ENCODE results near the gene NAA15. TPM values are rescaled to one million over a fixed set of nuclear protein-coding genes. Genes with fewer than 3 reads are reported as not detected.
A peak's percentile ranks its signal among the peaks of the same experiment; 100 is the strongest.
"Not testable (repeated sequence)": the region's sequence is repeated elsewhere in the genome, so short reads cannot be mapped to it uniquely, and the experiment has no call there.

NAA15 gene
- total RNA-seq, 1 donor from 2014 or later, result 86.7 TPM

DNA sequence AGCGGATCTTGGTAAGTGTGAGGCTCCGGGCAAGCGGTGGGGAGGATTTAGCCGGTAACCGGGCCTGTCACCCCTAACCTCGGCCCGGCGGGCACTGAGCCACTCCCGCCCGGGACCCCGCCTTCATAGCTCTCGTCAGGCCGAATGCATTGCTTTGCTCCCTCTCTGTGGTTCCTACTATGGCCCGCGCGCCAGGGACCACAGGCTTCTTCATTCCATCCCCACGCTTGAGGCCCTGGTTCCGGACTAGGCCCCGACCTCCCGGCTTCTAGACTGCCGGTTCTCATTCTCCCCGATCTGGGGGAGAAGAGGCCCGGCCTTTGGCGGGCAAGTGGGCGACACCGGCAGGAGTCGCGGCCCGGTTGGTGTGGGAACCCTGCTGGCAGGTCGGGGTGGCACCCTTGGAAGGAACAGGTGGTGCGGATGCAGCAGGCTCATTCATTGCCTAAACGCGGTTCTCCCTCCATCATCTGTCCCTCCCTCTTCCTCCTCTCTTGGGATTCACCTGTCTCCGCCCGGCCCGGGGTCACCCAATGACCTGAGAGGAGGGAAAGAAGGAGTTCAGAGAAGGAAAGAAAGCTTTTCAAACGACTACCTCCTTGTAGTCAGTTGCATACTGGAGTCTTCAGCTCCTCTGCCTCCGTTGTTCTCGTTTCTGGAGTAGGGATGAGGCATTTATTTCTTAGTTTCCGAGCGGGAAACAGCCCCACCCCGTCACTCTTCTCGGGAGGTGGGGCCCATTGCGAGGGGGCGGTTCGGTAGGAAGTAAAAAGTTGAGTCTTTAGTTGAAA lies 711 bp downstream of the NAA15 start, which contains the start of gene NDUFC1:
Gene NDUFC1, minus strand, starts transcription at position 657 of the 791 bp plus-strand sequence. CDS start 6,679 bp downstream, outside the sequence.
- H3K4me3 Mint-ChIP-seq (ENCODE audit: low read depth), result peak within 1 kb of the TSS; percentile 98
- no peaks in the 10 kb centered on the region for H3K27me3 Mint-ChIP-seq (ENCODE audit: low read depth)
- intact Hi-C loops (cut with micrococcal nuclease), result loop anchor here (1.0 to 10.0 kb wide), 8 partner anchors 36 to 1223 kb away; partner anchors contain the start of genes ELMOD2, MAML3 and NOCT
- no peaks in the 10 kb centered on the region for H3K9me3 Mint-ChIP-seq
- peaks cover 51% of the 10 kb centered on the region for H3K36me3 Mint-ChIP-seq (ENCODE audit: low read depth)
- peaks cover 47% of the 10 kb centered on the region for H3K4me1 Mint-ChIP-seq (ENCODE audit: low read depth)
- peak; percentile 64 for DNase-seq (ENCODE audit: low spot score)
- peak within 1 kb of the TSS; percentile 99 for H3K27ac Mint-ChIP-seq

GRCh38 chr4:139304920-139305319 lies 3.6 kb downstream of the NAA15 start:
- no peak for DNase-seq (ENCODE audit: low spot score)
- H3K27me3 Mint-ChIP-seq (ENCODE audit: low read depth), result no peaks in the 10 kb centered on the region
- intact Hi-C loops (cut with micrococcal nuclease), result loop anchor here (5.0 to 10.0 kb wide), 2 partner anchors 847 to 1220 kb away; partner anchors contain the start of genes ELMOD2 and MAML3
- peaks cover 37% of the 10 kb centered on the region for H3K4me1 Mint-ChIP-seq (ENCODE audit: low read depth)
- no peak overlapping the region for H3K4me3 Mint-ChIP-seq (ENCODE audit: low read depth)
- no peaks in the 10 kb centered on the region for H3K9me3 Mint-ChIP-seq
- H3K27ac Mint-ChIP-seq, result no peak overlapping the region
- peaks cover 55% of the 10 kb centered on the region for H3K36me3 Mint-ChIP-seq (ENCODE audit: low read depth)

GRCh38 chr4:139311909-139312308 lies 10.6 kb downstream of the NAA15 start:
- H3K27ac Mint-ChIP-seq, result peak overlapping the region; percentile 18
- peaks cover 2% of the 10 kb centered on the region for H3K9me3 Mint-ChIP-seq
- peaks cover 42% of the 10 kb centered on the region for H3K4me1 Mint-ChIP-seq (ENCODE audit: low read depth)
- H3K4me3 Mint-ChIP-seq (ENCODE audit: low read depth), result no peak overlapping the region
- H3K27me3 Mint-ChIP-seq (ENCODE audit: low read depth), result no peaks in the 10 kb centered on the region
- H3K36me3 Mint-ChIP-seq (ENCODE audit: low read depth), result peaks cover 33% of the 10 kb centered on the region
- intact Hi-C loops (cut with micrococcal nuclease), result no loop called here
- DNase-seq (ENCODE audit: low spot score), result no peak

DNA sequence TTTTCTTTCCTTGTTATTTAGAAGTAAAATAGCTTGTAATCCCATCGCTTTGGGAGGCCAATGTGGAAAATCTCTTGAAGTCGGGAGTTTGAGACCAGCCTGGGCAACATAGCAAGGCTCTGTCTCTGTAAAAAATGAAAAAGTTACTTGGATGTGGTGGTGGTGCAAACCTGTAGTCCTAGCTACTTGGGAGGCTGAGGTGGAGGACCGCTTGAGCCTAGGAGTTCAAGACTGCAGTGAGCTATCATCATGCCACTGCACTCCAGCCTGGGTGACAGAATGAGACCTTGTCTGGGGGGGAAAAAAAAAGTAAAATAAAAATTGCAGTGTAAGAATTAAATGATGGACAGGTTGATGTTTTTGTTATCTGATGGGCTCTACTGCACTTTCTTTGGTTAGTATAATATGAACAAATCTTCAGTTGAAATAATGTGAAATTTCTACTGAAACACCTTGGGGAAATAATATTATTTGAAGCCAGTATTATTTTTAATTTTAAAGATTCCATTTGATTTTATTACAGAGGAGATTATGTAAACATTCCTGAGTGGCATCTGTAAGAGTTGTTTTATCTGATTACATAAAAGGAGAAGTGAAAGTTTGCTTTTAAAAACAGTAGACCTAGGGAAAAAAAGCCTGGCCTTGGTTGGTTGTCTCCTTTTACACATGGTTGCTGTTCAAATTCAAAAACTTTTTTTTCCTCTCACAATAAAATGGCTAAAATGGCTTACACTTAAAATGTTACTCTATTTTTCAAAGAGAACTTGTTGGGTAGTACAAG lies 11.4 kb downstream of the NAA15 start:
- no peaks in the 10 kb centered on the region for H3K27me3 Mint-ChIP-seq (ENCODE audit: low read depth)
- no peak overlapping the region for H3K27ac Mint-ChIP-seq
- no peak overlapping the region for H3K4me3 Mint-ChIP-seq (ENCODE audit: low read depth)
- H3K4me1 Mint-ChIP-seq (ENCODE audit: low read depth), result peaks cover 43% of the 10 kb centered on the region
- H3K36me3 Mint-ChIP-seq (ENCODE audit: low read depth), result peaks cover 36% of the 10 kb centered on the region
- peaks cover 4% of the 10 kb centered on the region for H3K9me3 Mint-ChIP-seq
- intact Hi-C loops (cut with micrococcal nuclease), result no loop called here
- DNase-seq (ENCODE audit: low spot score), result no peak

- H3K9me3 Mint-ChIP-seq; H3K27me3 Mint-ChIP-seq (ENCODE audit: low read depth); DNase-seq (ENCODE audit: low spot score); H3K4me3 Mint-ChIP-seq (ENCODE audit: low read depth); intact Hi-C loops (cut with micrococcal nuclease): not testable (repeated sequence)
- Mint-ChIP-seq H3K4me1 (ENCODE audit: low read depth) (peaks cover 43% of the 10 kb centered on the region), H3K27ac (peak overlapping the region; percentile 21), H3K36me3 (ENCODE audit: low read depth) (peaks cover 34% of the 10 kb centered on the region)
These were observed 12.1 kb downstream of the NAA15 start for GRCh38 chr4:139313414-139313813.

GRCh38 chr4:139314047-139314800 lies 12.9 kb downstream of the NAA15 start:
- Mint-ChIP-seq H3K4me1 (ENCODE audit: low read depth) (peaks cover 43% of the 10 kb centered on the region), H3K27me3 (ENCODE audit: low read depth) (no peaks in the 10 kb centered on the region), H3K9me3 (peaks cover 4% of the 10 kb centered on the region), H3K36me3 (ENCODE audit: low read depth) (peaks cover 34% of the 10 kb centered on the region), H3K4me3 (ENCODE audit: low read depth) (no peak overlapping the region), H3K27ac (no peak overlapping the region)
- intact Hi-C loops (cut with micrococcal nuclease), result no loop called here
- DNase-seq (ENCODE audit: low spot score), result no peak

DNA sequence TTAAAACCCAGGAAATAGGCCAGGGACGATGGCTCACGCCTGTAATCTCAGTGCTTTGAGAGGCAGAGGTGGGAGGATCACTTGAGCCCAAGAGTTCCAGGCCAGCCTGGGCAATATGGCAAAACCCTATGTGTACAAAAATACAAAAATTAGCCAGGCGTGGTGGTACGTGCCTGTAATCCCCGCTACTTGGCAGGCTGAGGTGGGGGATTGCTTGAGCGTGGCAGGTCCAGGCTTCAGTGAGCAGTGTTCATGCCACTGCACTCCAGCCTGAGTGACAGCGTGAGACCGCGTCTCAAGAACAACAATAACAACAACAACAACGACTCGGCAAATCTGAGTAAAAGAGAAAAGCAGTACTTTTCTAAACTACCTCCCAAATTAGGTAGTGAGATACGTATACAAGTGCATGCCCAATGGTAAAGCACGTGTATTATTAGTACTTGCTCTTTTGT lies 13.9 kb downstream of the NAA15 start:
- no peak overlapping the region for H3K4me3 Mint-ChIP-seq (ENCODE audit: low read depth)
- intact Hi-C loops (cut with micrococcal nuclease), result no loop called here

GRCh38 chr4:139316733-139317132 lies 15.4 kb downstream of the NAA15 start:
- peaks cover 53% of the 10 kb centered on the region for H3K36me3 Mint-ChIP-seq (ENCODE audit: low read depth)
- intact Hi-C loops (cut with micrococcal nuclease), result no loop called here
- H3K9me3 Mint-ChIP-seq, result peaks cover 10% of the 10 kb centered on the region
- peak overlapping the region; percentile 48 for H3K27ac Mint-ChIP-seq
- peaks cover 46% of the 10 kb centered on the region for H3K4me1 Mint-ChIP-seq (ENCODE audit: low read depth)
- H3K4me3 Mint-ChIP-seq (ENCODE audit: low read depth), result no peak overlapping the region
- no peak for DNase-seq (ENCODE audit: low spot score)
- no peaks in the 10 kb centered on the region for H3K27me3 Mint-ChIP-seq (ENCODE audit: low read depth)

More for the DNA sequence above, 13.9 kb downstream of the NAA15 start:
- peaks cover 50% of the 10 kb centered on the region for H3K4me1 Mint-ChIP-seq (ENCODE audit: low read depth)
- no peaks in the 10 kb centered on the region for H3K27me3 Mint-ChIP-seq (ENCODE audit: low read depth)
- peaks cover 45% of the 10 kb centered on the region for H3K36me3 Mint-ChIP-seq (ENCODE audit: low read depth)
- peaks cover 4% of the 10 kb centered on the region for H3K9me3 Mint-ChIP-seq
- H3K27ac Mint-ChIP-seq, result no peak overlapping the region
- no peak for DNase-seq (ENCODE audit: low spot score)

GRCh38 chr4:139317635-139318034 lies 16.3 kb downstream of the NAA15 start:
- no peak for DNase-seq (ENCODE audit: low spot score)
- H3K4me3 Mint-ChIP-seq (ENCODE audit: low read depth), result no peak overlapping the region
- H3K9me3 Mint-ChIP-seq, result peaks cover 16% of the 10 kb centered on the region
- H3K4me1 Mint-ChIP-seq (ENCODE audit: low read depth), result peaks cover 45% of the 10 kb centered on the region
- H3K27me3 Mint-ChIP-seq (ENCODE audit: low read depth), result no peaks in the 10 kb centered on the region
- H3K36me3 Mint-ChIP-seq (ENCODE audit: low read depth), result peaks cover 60% of the 10 kb centered on the region
- no peak overlapping the region for H3K27ac Mint-ChIP-seq
- intact Hi-C loops (cut with micrococcal nuclease), result no loop called here

DNA sequence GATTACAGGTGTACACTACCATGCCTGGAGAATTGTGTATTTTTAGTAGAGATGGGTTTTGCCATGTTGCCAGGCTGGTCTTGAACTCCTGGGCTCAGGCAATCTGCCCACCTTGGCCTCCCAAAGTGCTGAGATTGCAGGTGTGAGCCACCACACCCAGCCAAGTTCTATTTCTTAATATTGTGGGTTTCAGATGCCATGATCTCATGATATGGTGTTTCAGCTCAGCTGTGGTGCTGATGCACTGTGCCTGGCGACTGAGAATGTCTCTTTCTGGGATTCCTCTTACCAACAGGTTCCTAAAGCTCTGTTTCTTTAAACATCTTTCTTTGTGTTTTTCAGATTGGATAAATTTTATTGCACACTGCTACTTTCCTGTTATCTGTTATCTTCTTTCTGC lies 18.3 kb downstream of the NAA15 start:
- Mint-ChIP-seq H3K9me3 (peaks cover 16% of the 10 kb centered on the region), H3K36me3 (ENCODE audit: low read depth) (peaks cover 53% of the 10 kb centered on the region), H3K4me3 (ENCODE audit: low read depth) (no peak overlapping the region), H3K27me3 (ENCODE audit: low read depth) (no peaks in the 10 kb centered on the region), H3K27ac (no peak overlapping the region), H3K4me1 (ENCODE audit: low read depth) (peaks cover 39% of the 10 kb centered on the region)
- no peak for DNase-seq (ENCODE audit: low spot score)
- intact Hi-C loops (cut with micrococcal nuclease), result no loop called here

GRCh38 chr4:139322070-139322469 lies 20.8 kb downstream of the NAA15 start:
- intact Hi-C loops (cut with micrococcal nuclease); H3K4me3 Mint-ChIP-seq (ENCODE audit: low read depth); H3K27ac Mint-ChIP-seq; H3K27me3 Mint-ChIP-seq (ENCODE audit: low read depth); DNase-seq (ENCODE audit: low spot score): not testable (repeated sequence)
- Mint-ChIP-seq H3K4me1 (ENCODE audit: low read depth) (peaks cover 30% of the 10 kb centered on the region), H3K9me3 (peaks cover 13% of the 10 kb centered on the region), H3K36me3 (ENCODE audit: low read depth) (peaks cover 46% of the 10 kb centered on the region)

- H3K27ac Mint-ChIP-seq; H3K27me3 Mint-ChIP-seq (ENCODE audit: low read depth): not testable (repeated sequence)
- H3K9me3 Mint-ChIP-seq, result peaks cover 12% of the 10 kb centered on the region
These were observed 21.2 kb downstream of the NAA15 start for GRCh38 chr4:139322541-139322940.

More at GRCh38 chr4:139322541-139322940, 21.2 kb downstream of the NAA15 start:
- Mint-ChIP-seq H3K36me3 (ENCODE audit: low read depth) (peaks cover 45% of the 10 kb centered on the region), H3K4me1 (ENCODE audit: low read depth) (peaks cover 28% of the 10 kb centered on the region)
- DNase-seq (ENCODE audit: low spot score); intact Hi-C loops (cut with micrococcal nuclease); H3K4me3 Mint-ChIP-seq (ENCODE audit: low read depth): not testable (repeated sequence)
